DMS114 treated with DMSO at 0.1 percent for 48 hours (cell line): ENCODE measurements around the gene ADAMTS3.

Experiments
- DNase-seq: peaks from one replicate; lab custom pipeline; 2025; ENCODE audit not compliant: unreplicated experiment; lab: John Stamatoyannopoulos, UW

ADAMTS3 gene

DNA sequence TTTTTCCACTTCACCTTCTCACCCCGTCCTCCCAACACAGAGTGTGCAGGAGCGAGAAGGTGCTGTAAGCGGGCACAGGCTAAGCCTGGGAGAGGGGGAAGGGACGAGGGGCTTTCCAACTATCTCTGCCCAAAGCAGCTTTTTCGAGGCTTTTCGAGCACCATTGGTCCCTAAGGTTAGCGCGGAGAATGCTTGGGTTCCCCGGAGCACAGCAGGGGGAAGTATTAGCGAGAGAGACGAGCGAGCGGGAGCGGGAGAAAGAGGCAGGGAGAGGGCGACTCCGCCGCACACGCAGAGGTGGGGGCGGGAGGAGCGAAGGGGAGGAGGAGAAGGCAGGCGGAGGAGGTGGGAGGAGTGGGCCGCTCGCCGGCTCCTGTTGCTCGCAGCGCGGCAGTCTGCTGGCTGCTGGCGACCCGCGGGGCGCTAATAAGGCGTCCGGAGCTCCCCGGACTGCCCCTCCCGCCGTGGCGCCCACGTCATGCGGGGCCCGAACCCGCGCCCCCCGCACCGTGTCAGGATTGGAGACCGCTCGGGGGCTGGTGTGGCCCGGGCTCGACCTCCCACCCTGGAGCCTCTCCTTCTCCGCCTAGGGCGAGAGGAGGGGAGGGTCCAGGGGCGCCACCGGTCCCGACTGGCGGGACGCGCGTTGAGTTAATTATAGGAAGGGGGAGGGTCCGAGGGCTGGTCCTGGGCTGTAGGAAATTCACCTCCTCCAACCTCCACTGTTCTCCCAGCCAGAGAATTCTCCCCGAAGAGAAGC lies at the start of gene ADAMTS3:
Gene ADAMTS3 (minus strand): TSS at position 263 of the 760 bp plus-strand sequence. CDS start 459 bp downstream, outside the sequence.
- DNase-seq: no peak

GRCh38 chr4:72613959-72614358 lies 44.9 kb upstream of the ADAMTS3 start:
- no peak for DNase-seq

DNA sequence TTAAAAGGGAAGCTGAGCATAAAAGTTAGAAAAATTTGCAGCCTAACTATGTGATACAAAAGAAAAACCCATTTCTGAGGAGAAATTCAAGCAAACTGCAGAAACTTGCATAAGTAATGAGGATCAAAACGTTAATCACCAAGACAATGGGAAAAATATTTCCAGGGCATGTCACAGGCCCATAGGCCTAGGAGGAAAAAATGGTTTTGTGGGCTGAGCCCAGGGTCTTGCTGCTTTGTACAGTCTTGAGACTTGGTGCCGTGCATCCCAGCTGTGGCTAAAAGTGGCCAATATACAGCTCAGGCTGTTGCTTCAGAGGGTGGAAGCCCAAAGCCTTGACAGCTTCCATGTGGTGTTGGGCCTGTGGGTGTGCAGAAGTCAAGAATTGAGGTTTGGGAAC lies 37.7 kb upstream of the ADAMTS3 start:
- DNase-seq: no peak

GRCh38 chr4:72604324-72604723 lies 35.3 kb upstream of the ADAMTS3 start:
- no peak for DNase-seq

DNA sequence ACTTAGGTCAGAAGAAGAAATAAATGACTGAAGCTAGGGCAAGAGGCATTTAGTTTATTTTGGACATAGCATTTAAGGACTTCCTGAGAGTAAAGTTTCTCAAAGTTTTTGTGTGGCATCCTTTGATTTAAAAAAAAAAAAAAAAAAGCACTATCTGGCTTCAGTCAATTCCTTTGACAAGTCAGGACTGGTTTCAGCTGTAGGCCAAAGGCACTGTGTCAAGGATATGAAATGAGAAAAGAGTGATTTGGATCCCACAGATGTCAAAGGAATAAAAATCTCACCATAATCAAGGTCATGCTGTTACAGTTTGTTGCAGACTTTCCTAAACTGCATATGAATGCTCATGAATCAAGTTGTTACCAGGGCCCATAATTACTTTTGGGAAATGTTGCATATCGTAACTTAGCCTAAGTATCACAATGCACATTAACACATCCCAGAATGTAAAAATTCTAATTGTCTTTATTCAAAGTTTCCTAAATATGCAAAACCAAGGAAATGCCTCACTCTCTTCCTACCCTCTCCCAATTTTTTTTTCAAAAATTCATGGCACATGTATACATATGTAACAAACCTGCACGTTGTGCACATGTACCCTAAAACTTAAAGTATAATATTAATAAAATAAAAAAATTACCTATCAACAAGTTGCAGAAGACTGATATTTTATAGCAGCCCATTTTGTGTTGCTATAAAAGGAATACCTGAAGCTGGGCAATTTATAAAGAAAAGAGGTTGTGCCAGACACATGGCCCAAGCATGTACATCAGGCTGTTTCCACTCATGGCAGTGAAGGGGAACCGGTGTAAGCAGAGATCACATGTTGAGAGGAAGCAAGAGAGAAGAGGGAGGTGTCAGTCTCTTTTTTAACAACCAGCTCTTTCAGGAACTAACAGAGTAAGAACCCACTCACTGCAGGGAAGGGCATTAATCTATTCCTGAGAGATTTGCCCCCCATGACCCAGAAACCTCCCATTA lies 33.7 kb upstream of the ADAMTS3 start:
- DNase-seq: no peak

- no peak for DNase-seq
Measured at GRCh38 chr4:72591547-72592454, 22.8 kb upstream of the ADAMTS3 start.

GRCh38 chr4:72587334-72587733 lies 18.3 kb upstream of the ADAMTS3 start:
- DNase-seq: no peak

DNA sequence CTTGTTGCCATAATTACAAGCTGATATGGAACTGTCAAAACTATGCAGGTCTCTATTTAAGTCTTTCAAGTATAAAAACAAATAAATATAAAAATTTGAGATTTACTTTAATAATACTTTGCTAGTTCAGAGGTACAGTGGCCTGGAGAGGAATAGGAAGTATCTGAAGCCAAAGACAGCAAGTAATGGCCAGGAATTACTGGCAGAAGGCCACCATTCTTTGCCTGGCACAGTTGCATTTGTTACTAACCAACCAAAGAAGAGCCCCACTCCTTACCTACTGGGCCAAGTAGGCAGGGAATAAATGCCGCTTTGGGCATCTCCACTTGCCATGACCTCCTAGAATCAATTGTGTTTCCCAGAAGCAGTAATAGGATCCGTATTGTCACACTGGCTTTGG lies 13.8 kb upstream of the ADAMTS3 start:
- no peak for DNase-seq

GRCh38 chr4:72577211-72577610 lies 8.2 kb upstream of the ADAMTS3 start:
- no peak for DNase-seq

DNA sequence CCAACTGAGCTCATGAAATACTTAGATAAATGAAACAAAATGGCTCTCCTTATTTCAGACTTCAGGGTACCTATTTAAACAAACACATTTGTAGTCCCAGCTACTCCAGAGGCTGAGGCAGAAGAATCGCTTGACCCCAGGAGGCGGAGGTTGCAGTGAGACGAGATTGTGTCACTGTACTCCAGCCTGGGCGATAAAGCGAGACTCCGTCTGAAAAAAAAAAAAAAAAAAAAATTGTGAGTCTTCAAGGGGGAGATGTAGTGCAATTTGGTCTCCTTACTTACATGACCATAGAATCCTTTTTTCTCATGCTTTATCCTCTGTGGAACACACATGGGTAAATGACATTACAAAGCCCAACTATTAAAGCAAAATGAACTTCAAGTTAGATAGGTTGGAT lies 2.3 kb upstream of the ADAMTS3 start:
- no peak for DNase-seq

DNA sequence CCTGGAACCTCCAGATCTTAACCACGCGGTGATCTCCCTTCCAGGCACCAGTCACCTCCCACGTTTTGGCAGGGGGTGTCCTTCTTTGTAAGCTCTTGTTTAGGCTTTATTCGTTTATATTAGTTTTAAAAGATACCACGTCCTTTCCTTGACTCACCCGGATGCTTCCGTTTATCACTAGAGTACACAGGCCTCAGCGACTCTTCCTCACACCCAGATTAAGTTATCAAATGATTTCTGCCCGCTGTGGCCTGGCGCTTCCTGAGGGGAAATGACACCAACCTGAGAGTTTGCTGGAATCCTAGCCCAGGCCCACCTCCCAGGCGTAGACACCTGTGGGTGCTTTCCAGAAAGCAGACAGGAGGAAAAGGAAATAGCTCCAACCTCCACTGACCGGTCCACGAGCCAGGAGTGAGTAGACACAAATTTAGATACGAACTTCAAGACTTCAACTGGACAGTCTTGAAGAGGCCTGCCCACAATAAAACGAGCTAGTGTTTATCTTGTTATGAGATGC lies 756 bp upstream of the ADAMTS3 start:
- DNase-seq: no peak

DNA sequence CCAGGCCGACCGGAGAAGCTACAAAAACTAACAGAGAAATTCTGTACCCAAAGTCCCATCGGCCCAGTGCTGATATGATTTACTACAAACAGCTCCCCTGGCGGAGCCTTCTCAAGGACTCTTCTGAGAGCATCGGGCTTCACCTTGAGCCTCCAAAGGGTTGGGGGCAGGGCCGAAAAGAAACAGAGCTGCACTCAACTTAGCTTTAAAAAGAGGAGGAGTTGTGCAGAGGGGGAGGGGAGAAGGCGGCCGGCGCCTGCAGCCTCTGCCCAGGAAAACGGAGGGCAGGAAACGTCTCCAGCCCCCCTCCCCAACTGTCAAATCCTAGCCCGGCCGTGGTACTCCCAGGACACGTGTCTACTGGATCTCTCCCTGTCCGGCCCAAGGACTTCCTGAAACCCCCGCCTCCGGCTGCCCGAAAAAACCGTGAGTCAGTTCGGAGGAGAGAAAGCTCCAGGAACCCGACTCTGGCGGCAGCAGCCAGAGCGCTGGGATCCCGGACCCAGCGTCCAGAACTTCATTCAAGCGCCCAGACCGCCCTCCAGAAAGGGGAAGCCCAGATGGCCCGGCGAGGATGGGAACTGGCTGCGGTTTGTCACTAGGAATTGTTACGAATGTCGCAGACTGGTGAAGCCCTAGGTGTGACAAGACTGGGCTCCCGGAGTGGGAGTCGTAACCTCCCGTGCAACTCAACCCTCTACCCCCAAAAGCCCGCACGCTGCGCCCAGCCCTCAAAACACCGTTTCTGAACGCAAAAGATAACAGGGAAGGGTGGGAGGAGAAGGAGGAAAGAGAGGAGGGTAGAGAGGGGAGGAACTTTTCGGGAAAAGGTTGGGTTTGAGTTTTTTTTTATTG lies 973 bp downstream of the ADAMTS3 start:
- no peak for DNase-seq

DNA sequence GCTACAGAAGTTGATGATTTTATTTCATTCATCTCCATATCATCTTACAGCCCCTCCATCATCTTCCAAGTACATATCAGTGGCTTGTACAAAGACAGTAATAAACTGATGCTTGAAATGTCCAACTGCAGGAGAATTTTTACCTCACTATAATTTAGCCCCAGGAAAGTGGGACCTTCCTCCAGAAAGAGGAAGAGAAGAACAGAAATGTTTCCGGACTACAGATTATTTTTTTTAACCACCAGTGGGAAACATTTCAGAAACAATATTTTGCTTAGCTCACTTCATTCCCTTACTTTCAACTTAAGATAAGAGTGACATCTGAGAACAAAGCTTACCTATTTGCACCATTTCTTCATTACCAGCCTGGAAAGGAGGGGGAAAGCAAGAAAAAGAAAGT lies 2.0 kb downstream of the ADAMTS3 start:
- no peak for DNase-seq

- DNase-seq: no peak
Measured at GRCh38 chr4:72566464-72566972, 2.5 kb downstream of the ADAMTS3 start.

GRCh38 chr4:72564789-72565188 lies 4.2 kb downstream of the ADAMTS3 start:
- DNase-seq: no peak

- no peak for DNase-seq
Measured at GRCh38 chr4:72564184-72564583, 4.8 kb downstream of the ADAMTS3 start.

DNA sequence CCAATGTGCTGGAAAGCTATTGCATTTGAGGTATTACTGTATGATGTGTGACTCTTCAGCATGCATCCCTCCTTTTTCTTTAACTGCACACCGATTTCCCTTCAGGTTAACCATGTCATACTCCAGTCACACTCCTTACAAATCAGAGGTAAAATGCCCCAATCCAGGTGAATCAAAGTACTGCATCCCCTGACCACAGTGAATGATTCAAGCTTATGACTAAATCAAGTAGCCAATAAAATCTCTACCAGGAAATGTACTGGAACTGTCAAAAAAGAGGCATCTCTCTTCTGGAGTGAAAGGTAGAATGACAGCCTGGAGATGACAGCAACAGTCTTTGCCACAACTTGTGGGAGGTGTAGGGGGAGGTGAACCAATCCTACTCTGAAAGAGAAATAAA lies 10.4 kb downstream of the ADAMTS3 start:
- no peak for DNase-seq

DNA sequence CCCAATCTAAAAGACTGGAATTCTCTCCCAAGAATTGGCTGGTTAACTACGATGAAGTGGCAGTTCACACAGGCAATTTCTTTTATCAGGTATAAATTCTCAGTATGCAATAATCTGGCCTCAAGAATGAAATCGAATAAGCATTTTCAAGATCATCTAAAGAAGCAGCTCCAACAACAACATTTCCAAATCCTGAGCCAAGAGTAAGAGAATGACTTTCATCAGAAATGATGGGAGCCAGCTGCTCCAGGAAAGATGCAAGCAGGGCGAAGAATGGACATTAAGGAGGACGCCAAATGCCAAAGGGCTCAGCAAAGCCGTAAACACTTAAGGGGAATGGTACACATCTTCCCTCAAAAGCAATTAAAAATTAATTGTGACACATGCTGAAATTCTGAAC lies 12.0 kb downstream of the ADAMTS3 start:
- DNase-seq: no peak

DNA sequence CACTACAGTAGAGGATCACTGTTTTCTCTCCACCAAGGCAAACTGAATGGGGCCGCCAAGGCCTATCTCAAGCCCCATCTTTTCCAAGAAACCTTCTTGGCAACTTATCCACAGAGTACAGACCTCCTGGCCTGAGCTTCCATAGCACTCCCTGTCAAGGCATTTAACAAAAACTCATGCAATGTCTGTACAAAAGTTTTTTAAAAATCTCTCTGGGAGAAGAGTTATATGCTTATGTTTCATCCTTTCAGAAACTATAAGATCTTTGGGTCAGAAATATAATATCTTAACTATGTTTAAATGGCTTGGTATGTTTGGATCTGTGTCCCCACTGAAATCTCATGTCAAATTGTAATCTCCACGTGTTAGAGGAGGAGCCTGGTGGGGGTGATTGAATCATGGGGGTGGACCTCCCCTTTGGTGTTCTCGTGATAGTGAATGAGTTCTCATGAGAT lies 13.6 kb downstream of the ADAMTS3 start:
- DNase-seq: no peak
